Jurkat, Clone E6-1 (cell line): Measurements from ENCODE around the gene DAPK1.

Experiments
- DNase-seq: peaks from one replicate; pipeline ENCODE4 v3.0.0-alpha.2; 2011; ENCODE audit warnings: low read depth, low spot score
- H3K4me3 ChIP-seq: 2 replicates; pipeline ENCODE4 v1.5.1; 2011; ENCODE audit warnings: mild to moderate bottlenecking, low read length, control low read depth, moderate library complexity

Gene DAPK1

DNA sequence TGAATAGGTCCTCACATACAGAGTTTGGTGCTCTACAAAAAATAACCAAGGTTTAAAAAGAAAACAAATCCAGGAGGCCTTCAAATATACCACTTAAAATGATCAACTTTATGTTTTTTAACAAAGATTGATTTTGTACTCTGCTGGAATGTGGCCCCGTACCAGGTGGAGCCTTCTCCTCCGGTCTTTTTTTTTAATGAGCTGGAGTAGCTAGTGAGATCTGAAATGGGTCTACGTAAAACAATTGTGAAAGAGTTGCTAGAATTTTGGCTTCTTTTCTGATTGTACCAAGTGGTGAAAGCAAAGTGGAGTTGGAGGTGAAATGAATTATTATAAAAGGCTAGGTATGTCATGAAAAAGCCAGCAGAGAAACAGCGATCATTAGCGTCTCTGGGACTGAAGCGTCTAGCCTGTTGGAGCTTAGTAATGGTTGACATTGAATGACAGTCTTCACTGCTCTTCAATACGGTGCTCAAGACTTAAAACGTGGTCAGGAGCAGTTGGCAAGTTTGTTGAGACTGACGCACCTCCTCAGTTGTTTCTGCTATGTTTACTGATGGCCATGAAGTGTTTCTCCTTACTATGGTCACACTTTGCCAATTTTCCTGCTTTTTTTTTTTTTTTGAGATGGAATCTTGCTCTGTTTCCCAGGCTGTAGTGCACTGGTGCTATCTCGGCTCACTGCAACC, 84.4 kb downstream of the DAPK1 start:
- H3K4me3 ChIP-seq = no peak overlapping the region
- no peak for DNase-seq

DNA sequence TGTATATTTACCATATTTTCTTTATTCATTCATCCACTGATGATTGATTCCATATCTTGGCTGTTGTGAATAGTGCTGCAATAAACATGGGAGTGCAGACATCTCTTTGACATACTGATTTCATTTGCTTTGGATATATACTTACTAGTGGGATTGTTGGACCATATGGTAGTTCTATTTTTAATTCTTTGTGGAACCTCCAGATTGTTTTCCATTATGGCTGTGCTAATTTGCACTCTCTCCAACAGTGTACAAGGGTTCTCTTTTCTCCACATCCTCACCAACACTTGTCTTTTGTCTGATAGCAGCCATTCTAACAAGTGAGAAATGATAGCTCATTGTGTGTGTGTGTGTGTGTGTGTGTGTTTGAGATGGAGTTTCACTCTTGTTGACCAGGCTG, 86.7 kb downstream of the DAPK1 start:
- no peak overlapping the region for H3K4me3 ChIP-seq
- DNase-seq = no peak

DNA sequence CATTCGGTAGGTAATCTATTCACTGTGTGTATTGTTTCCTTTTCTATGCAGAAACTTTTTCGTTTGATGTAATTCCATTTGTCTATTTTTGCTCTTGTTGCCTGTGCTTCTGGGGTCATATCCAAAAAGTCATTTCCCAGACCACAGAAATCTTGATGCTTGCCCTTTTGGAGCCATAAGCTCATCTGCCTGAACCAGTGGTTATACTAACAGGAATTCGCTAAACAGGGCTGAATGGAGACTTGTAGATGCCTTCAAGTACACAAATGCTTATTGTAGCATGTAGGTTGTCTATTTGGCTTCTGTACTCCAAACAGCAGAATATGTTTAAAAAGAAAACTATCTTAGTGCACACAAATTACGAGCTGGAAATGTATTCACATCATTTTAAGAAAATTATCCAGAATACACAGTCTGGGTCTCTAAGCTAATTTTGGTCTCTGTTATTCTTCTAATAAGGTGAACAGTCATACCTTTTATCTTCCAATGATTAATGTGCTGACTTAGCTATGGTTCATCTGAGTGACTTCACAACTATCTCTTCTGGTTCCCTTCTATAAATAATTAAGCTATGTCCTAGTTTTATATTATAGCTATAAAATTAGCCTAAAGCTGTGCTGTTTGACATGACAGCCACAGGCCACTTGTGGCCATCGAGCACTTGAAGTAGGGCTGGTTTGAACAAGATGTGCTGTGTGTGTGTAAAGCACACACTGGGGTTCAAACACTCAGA, 87.6 kb downstream of the DAPK1 start:
- no peak overlapping the region for H3K4me3 ChIP-seq
- DNase-seq = no peak

DNA sequence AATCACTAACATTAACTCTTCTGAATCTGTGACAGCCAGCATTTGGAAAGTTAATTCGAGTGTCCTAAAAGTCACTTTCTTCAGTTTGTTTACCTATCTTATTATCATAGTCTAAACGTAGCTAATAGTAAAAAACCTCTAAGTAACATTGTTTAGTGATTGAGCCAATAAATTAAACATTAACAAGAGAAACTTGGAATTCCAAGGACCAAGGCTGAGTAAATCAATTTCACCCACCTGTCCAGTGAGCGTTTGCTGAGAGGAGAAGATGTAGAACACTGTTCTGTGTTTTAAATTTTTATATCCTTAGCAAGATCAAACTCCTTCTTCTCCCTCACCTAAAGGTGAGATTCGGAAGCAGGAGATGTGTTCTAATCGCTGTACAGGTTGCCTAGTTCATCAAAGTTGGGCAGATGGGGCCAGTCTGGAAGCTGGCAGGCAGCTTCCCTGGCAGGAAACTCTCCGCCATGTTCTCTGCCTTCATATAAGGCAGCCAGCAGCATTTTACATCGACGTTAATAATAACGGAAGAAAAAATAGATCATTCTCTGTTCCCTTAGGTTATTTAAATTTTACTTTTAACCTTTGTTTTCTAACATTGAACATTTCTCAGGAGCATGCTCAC, 89.2 kb downstream of the DAPK1 start:
- H3K4me3 ChIP-seq = no peak overlapping the region
- no peak for DNase-seq

DNA sequence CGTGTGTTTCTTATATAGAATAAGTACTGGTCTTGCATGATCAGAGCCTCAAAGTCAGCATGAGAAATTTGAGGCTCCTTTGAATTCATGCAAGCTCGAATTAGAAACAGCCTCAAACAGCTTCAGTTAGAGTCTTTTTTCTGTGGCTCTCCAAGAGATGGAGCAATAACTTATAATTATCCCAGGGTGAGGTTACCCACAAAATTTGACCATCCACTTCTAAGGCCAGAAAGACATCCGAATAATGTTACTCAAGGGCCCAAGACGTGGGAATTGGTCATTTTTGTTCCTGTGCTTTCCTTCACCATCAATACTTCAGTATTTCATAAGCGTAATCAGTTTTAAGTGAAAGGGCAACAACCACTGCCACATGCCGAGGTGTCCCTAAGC, 89.7 kb downstream of the DAPK1 start:
- no peak overlapping the region for H3K4me3 ChIP-seq
- no peak for DNase-seq

DNA sequence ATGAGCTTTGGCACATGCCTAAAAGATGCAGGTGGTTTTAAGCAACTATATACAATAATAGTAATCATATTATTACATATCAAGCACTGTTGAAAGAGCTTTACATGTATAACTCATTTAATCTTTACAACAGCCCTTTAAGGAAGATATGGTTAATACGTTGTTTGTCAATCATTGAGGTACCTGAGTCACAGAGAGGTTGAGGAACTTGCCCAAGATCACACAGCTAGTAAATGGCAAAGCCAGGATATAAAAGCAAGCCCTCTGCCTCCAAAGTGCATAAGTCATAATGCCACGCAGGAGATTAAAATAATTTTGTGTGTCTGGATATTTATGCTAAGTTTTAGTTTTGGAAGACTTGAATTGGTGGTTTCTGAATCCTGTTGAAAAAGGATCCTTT, 90.2 kb downstream of the DAPK1 start:
- no peak overlapping the region for H3K4me3 ChIP-seq
- no peak for DNase-seq

DNA sequence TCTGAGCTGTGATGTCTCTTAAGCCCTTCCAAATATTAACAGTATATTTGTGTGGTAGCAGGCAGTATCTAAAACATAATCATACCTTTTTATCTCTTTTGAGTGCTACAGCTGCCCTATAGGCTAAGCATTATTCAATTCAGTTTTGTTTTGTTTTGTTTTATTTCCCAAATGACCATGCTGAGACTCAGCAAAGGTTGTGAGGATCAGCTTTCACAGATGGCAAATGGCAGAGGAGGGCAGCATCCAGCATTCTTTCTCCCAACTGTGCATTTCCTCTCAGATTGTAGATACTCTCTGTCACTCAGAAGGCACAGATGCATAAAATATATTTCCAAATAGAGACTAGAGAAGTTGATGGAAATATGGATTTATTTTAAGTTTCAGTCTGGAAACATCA, 90.7 kb downstream of the DAPK1 start:
- H3K4me3 ChIP-seq = no peak overlapping the region
- DNase-seq = no peak

DNA sequence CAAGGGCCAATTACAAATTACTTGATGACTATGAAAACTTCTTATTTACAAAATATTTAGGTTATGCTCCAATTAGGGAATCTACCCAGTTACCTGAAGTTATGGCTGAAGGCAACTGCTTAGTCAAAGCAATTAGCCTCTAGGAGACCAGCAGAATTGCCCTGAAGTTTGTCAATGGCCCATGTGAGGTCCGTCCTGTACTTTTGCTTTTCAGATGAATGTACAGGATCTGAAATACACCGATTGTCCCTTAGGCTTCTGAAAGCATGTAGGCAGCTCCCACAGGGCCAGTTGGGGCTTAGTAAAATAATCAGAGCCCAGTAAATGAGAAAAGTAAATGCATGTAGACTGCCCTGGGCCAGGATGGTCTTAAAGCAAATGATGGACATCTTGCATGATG, 93.3 kb downstream of the DAPK1 start:
- no peak for DNase-seq
- H3K4me3 ChIP-seq = no peak overlapping the region

DNA sequence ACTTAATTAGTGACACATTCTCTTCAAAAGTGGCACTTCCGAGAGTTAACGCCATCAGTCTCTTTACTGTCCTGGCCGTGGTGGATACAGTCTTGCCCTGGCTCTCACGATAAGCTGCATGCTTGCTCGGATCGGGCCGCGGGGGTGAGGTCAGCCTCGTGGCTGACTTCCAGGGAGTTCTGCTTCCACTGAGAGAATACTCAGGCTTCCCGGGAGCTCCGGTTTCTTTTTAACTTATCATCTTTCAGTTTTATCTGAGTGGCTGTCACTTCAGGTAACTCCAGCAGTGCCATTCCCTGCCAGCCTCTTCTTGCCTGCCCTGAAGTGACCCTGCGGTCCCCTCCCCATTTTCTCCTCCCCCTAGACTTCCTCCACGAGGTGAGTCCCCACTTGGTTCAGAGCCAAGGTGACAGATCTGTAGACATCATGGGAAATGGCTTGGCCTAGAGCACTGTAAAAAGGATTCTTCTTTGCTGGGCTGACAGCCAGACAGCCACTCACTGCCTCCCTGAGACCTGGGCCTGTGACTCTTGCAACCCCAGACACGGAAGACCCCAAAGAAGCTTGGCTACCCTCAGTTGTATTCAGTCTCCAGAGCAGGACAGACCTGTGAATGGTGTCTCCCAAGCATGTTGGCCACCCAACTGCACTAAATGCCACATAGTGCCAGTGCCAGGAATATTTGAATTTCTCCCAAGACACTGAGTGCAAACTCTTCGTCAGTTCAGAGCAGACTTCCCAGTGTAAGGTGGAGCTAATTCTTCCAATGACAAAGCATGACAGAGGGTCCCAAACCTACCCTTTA, 95.1 kb downstream of the DAPK1 start:
- DNase-seq = no peak
- H3K4me3 ChIP-seq = no peak overlapping the region

DNA sequence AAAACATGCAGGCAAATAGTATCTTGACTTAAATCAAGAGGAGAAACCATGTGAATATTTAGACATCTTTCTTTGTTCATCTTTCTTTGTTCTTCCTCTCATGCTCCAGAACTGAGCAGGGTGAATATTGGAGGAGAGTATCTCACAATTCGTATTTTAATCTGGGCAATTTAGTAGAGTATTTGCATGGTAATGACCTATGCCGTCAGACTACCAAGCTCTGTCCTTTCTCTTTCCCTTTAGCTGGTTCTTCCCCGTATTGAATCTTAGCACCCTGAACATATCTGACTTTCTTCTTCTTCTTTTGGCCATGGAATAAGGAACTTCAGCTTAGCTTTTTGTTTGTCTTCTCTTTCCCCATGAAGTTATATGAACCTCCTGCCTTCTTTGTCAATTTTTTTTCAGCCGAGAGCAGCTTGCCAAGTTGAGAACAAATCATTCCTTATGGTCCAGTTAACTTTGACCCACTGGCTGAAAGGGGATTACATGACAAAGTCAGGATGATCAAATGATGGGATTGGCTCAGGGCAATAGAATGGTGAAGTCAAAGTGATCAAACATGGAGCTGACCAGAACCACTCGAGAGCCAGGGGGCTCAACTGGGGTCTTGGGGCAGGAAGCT, 95.8 kb downstream of the DAPK1 start:
- DNase-seq = no peak
- no peak overlapping the region for H3K4me3 ChIP-seq

DNA sequence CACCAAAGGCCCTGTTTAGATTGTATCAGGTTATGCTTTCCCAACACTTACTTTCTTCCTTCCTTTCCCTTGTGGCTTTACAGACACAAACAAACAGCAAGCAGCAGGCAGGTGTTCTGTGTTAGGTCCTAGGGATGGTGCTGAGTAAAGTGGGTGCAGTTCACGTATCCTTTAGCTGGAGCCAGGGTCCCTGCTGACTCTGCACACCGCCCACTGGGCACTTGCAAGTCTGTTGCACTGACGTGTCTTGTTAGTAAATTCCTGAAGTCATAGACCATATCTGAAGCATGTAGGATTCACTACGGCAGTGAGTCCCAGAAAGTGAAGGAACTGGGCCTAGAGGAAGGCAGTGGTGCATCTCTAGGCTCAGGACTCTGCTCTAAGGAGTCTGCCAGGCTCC, 96.5 kb downstream of the DAPK1 start:
- DNase-seq = no peak
- H3K4me3 ChIP-seq = no peak overlapping the region

DNA sequence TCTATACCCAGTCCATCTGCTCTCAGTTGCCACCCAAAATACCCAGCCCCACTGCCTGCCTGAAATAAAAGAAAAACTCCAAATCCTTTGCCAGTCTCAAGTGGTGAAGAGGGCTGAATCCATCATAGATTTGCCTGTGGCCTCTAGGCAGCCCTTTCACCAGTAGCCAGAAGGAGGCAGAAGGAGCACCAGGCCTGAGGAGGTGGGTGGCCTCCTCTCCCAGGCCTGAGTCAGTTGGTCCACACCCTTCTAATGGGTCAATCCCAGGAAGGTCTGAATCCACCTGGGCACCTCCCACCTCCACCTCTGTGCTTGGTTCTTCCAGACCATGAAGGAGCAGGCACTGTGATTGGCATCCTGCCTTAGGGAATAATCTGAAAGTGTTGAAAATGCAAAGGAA, 97.0 kb downstream of the DAPK1 start:
- no peak for DNase-seq
- H3K4me3 ChIP-seq = no peak overlapping the region

DNA sequence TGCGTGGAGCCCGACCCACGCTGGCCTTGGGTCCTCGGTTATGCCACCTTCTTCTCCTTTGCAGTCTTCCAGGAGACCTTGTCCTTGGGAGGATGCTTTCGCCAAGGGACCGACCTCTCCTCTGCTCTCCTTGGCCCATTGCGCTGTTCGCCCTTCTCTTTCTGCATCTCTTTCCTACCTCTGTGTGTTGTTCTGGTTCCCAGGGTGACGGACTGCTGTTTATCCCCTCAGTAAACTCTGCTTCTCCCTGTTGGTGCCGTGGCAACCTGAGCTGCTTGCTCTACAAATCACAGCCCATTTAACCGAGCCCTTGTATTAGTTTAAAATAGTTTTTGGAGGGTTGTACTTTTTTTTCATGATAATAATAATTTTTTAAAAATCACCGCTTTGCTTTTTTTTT, 97.9 kb downstream of the DAPK1 start:
- no peak for DNase-seq

DNA sequence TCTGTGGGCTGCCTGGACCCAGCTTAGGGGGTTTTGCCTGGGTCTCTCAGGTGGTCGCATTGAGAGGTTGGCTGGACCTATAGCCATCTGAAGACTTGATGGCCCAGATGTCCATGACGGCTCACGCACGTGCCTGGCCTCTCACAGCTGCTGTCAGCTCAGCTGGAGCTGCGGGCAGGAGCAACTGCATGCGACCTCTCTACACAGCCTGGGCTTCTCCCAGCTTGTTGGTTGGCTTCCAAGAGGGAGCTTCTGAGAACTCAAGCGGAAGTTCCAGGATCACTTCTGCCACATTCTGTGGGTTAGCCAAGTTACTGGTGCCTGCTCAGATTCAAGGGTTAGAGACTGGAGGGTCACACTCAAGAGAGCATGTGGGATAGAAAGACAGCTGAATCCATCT, 99.2 kb downstream of the DAPK1 start:
- DNase-seq = no peak

More for the DNA sequence above, 97.9 kb downstream of the DAPK1 start:
- no peak overlapping the region for H3K4me3 ChIP-seq

DNA sequence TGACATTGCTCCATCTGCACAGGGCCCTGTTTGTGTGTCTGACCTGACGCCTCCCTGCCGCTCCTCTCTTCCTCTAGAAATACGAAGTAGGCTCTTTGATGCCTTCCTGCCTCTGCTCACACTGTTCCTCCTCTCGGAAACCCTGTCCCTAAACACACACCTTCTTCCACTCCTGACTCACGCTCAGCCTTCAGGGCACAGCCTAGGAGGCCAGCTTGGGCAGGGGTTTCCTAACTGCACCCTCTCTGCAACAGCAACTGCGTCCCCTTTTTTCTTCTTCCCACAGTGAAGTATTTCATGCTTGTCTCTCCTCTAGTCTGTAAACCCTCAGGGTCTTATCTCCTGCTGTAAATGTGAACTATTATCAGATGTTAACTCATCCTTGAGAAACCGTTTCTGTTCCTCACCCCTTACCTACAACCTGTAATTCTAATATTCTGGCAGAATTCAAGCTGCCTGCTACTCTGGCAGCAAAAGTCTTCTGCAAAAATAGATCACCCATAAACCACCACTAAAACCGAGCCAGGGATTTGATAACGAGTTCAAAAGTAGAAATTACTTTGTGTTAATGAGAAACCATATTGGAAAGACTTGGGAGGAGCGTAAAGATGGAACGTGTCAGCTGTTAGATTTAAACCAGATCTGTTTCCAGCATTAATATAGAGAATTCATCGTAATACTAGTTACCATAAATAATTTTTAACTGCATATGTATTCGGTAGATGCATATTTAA, 100.2 kb downstream of the DAPK1 start:
- H3K4me3 ChIP-seq = no peak overlapping the region
- DNase-seq = no peak

More for the DNA sequence above, 99.2 kb downstream of the DAPK1 start:
- H3K4me3 ChIP-seq = no peak overlapping the region

DNA sequence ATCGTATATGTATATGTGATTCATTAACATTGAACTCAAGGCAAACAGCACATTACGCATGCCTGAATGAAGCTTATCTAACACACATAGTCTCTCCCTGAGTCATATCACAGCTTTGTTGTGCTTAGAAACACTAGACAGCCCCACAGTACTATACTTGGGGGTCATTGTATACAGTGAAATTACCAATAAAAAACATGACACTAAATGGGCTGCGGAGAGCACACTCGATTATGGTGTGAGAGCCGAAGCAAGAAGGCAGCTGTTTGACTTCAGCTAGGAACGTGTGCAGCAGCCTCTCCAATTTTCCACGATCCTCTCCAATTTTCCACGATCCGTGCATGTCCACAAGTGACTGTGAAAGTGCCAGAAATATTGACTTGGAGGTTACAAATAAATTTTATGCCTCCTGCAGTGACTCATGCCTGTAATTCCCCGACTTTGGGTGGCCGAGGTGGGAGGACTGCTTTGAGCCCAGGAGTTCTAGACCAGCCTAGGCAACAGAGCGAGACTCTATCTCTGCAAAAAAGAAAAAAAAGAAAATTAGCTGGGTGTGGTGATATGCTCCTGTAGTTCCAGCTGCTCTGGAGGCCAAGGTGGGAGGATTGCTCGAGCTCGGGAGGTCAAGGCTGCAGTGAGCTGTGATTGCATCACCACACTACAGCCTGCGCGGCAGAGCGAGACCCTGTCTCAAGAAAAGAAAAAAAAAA, 102.4 kb downstream of the DAPK1 start:
- H3K4me3 ChIP-seq = no peak overlapping the region
- no peak for DNase-seq

DNA sequence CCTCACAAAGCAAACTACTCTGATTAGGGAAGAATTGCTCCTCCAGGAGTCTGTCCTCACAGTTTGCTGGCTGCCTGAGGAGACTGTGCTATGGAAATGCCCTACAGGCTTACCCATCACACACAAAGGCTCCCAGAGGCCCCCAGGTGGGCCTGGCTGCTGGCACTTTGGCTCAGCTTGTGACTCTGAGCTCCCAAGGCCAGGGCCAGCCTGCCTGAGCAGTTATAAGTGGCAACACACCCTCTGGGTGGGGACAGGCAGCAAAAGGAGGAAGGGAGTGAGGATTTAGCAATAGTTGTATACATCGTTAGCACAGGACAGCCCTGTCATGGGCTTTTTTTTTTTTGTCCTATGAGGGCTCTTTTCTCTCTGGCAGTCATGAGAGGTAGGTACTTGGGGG, 103.5 kb downstream of the DAPK1 start:
- H3K4me3 ChIP-seq = no peak overlapping the region
- DNase-seq = no peak

DNA sequence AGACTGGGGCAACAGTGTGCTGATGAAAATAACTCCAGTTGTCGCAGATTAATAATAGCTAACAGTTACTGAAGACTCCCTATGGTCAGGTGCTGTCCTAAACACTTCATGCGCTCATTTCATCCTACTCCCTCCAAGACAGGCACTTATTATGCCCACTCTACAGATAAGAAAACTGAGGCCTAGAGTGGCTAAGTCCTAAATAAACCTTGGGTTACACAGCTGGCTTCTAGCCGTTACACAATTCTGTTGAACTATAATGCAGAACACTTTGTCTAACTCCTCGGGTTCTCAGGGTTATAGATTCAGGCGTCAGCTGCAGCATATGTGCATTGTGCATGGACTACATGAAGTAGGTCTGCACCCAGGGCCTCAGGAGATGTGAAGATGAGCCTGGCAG, 103.9 kb downstream of the DAPK1 start:
- no peak overlapping the region for H3K4me3 ChIP-seq
- DNase-seq = no peak
